ENCODE data around the gene TKT. TPM values are rescaled to one million over a fixed set of nuclear protein-coding genes. Genes with fewer than 3 reads are reported as not detected.

Gene TKT
- total RNA-seq, 3 donors from 2014 or later (not counting 1 experiment from before 2014, with no cell fraction given), result 82.9 to 126 (median 107) TPM

DNA sequence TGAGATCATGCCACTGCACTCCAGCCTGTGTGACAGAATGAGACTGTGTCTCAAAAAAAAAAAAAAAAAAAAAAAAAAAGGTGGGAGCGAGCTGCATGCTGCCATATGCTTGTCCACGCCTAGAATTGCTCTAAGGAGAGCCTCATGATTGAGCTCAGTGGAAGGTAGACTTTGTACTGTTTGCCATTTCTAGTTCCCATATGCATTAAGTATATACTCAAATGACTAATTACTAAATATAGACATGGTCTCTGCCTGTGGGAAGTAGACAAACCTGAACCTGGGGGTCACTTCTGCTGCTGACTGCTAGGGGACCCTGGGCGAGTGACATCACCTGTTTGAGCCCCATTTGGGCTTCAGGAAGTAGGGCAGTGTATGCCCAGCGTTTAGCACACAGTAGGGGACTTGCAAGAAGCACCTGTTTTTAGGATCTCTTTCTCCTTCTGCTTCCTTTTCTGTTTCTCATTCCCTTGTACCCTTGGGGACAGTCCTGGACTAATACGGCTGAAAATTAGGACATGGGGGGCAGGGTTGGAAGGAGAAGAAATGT lies 67.6 kb downstream of the TKT start:
- DNase-seq (no peak), ATAC-seq (no peak)
- H3K36me3 ChIP-seq (ENCODE audit: control insufficient read depth, insufficient read depth, low read length), result peaks cover 71% of the 10 kb centered on the region
- no peaks in the 10 kb centered on the region for H3K27me3 Mint-ChIP-seq (ENCODE audit: low read depth in 2 of 2)
- 81% methylated on average over 4 of the region's 5 CpGs for WGBS (ENCODE audit: insufficient coverage)
- TF ChIP-seq, protein P1, sequence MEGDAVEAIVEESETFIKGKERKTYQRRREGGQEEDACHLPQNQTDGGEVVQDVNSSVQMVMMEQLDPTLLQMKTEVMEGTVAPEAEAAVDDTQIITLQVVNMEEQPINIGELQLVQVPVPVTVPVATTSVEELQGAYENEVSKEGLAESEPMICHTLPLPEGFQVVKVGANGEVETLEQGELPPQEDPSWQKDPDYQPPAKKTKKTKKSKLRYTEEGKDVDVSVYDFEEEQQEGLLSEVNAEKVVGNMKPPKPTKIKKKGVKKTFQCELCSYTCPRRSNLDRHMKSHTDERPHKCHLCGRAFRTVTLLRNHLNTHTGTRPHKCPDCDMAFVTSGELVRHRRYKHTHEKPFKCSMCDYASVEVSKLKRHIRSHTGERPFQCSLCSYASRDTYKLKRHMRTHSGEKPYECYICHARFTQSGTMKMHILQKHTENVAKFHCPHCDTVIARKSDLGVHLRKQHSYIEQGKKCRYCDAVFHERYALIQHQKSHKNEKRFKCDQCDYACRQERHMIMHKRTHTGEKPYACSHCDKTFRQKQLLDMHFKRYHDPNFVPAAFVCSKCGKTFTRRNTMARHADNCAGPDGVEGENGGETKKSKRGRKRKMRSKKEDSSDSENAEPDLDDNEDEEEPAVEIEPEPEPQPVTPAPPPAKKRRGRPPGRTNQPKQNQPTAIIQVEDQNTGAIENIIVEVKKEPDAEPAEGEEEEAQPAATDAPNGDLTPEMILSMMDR (IDR thresholded peaks at IDR 0.05), result no peak
- H3K4me1 Mint-ChIP-seq, result peaks cover 8 to 18% of the 10 kb centered on the region in 2 donors
- H3K4me1 ChIP-seq (ENCODE audit: control insufficient read depth, insufficient read depth, low read length), result peaks cover 14% of the 10 kb centered on the region
- no peaks in the 10 kb centered on the region for H3K9me3 Mint-ChIP-seq
- H3K36me3 Mint-ChIP-seq, result peaks cover 7% of the 10 kb centered on the region
- no peak overlapping the region for H3K4me3 ChIP-seq (ENCODE audit: low read length)
- no peaks in the 10 kb centered on the region for H3K27me3 ChIP-seq (ENCODE audit: control insufficient read depth, insufficient read depth, low read length)
- H3K27ac Mint-ChIP-seq, result no peak overlapping the region
- H3K4me3 Mint-ChIP-seq, result no peak overlapping the region
- no peak overlapping the region for H3K27ac ChIP-seq (ENCODE audit: low read length)
- intact Hi-C loops (cut with micrococcal nuclease), result no loop called here
- no peaks in the 10 kb centered on the region for H3K9me3 ChIP-seq (ENCODE audit: control insufficient read depth, insufficient read depth, low read length)

DNA sequence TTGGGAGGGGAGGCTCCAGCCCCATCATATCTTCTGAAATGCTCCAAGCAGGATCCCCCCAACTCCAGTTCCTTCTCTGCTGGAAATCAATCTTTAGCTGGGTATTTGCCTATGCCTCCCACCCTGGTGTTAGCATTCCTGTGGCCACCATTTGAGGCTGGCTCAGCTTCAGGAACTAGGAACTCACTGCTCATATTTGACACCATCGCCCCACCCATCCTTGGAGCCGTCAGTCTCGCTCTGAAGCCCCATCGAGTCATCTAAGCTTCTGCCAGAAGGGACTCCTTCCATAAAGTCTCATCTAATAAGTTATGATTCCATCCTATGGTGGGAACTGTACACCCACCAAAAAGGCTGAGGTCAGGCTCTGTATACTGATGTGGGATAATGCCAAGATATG lies 68.4 kb downstream of the TKT start:
- Mint-ChIP-seq H3K36me3 (peaks cover 7% of the 10 kb centered on the region), H3K4me1 (peaks cover under 1 to 10% of the 10 kb centered on the region in 2 donors), H3K9me3 (no peaks in the 10 kb centered on the region), H3K27ac (no peak overlapping the region), H3K4me3 (no peak overlapping the region), H3K27me3 (ENCODE audit: low read depth in 2 of 2) (no peaks in the 10 kb centered on the region)
- Histone ChIP-seq H3K4me1 (ENCODE audit: control insufficient read depth, insufficient read depth, low read length) (peaks cover 7% of the 10 kb centered on the region), H3K9me3 (ENCODE audit: control insufficient read depth, insufficient read depth, low read length) (no peaks in the 10 kb centered on the region), H3K27ac (ENCODE audit: low read length) (no peak overlapping the region), H3K4me3 (ENCODE audit: low read length) (no peak overlapping the region), H3K27me3 (ENCODE audit: control insufficient read depth, insufficient read depth, low read length) (no peaks in the 10 kb centered on the region), H3K36me3 (ENCODE audit: control insufficient read depth, insufficient read depth, low read length) (peaks cover 76% of the 10 kb centered on the region)
- WGBS (ENCODE audit: insufficient coverage), result 91% methylated on average over 4 of the region's 4 CpGs
- DNase-seq (no peak), ATAC-seq (no peak)
- intact Hi-C loops (cut with micrococcal nuclease), result no loop called here
- TF ChIP-seq, protein P1 (IDR thresholded peaks at IDR 0.05), result no peak

DNA sequence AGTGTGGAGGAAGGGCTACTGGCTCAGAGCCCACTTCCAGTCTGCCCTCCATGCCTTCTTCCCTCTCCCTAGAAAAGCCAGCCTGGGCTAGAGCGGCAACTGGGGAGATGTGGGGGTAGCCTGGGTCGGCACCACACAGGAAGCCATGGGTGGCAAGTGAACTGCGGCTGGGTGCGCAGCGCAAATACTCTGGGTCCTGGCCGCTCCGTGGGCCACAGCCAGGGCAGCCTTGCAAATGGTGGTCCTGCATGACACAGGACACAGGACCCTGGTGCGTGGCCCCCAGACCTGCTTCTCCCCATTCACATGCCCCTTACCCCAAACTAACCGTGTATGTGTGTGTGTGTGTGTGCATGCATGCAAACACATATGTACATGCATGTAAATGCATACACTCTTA lies 69.1 kb downstream of the TKT start:
- Mint-ChIP-seq H3K4me1 (peaks cover 0 to 4% of the 10 kb centered on the region in 2 donors), H3K4me3 (no peak overlapping the region), H3K27me3 (ENCODE audit: low read depth in 2 of 2) (no peaks in the 10 kb centered on the region), H3K9me3 (no peaks in the 10 kb centered on the region), H3K36me3 (peaks cover 7% of the 10 kb centered on the region), H3K27ac (no peak overlapping the region)
- Histone ChIP-seq H3K27ac (ENCODE audit: low read length) (no peak overlapping the region), H3K27me3 (ENCODE audit: control insufficient read depth, insufficient read depth, low read length) (no peaks in the 10 kb centered on the region), H3K36me3 (ENCODE audit: control insufficient read depth, insufficient read depth, low read length) (peaks cover 78% of the 10 kb centered on the region), H3K4me3 (ENCODE audit: low read length) (no peak overlapping the region), H3K9me3 (ENCODE audit: control insufficient read depth, insufficient read depth, low read length) (no peaks in the 10 kb centered on the region), H3K4me1 (ENCODE audit: control insufficient read depth, insufficient read depth, low read length) (peaks cover 2% of the 10 kb centered on the region)
- TF ChIP-seq, protein P1 (IDR thresholded peaks at IDR 0.05), result no peak
- intact Hi-C loops (cut with micrococcal nuclease), result no loop called here
- ATAC-seq, result no peak
- no peak for DNase-seq
- WGBS (ENCODE audit: insufficient coverage), result 98% methylated on average over 7 of the region's 9 CpGs
